GM10248 (cell line): ENCODE data around the gene ASB1.

Source experiments
- CTCF ChIA-PET: fragments of 300-600 bp; sonication (Branson Sonifier 250); formaldehyde crosslinking; extraction: SDS; loops from one replicate; lab custom pipeline; 2021; ENCODE audit warnings: antibody characterized with exemption; lab: Yijun Ruan, JAX
- POLR2A ChIA-PET: fragments of 350-650 bp; sonication (Branson Sonifier 250); formaldehyde crosslinking; extraction: SDS; loops from one replicate; lab custom pipeline; 2020; ENCODE audit warnings: antibody characterized with exemption; lab: Yijun Ruan, JAX
- DNase-seq: peaks from one replicate; pipeline ENCODE4 v3.0.0; 2012; ENCODE audit errors: extremely low spot score
- CTCF ChIP-seq: IDR thresholded peaks from 2 replicates; pipeline ENCODE4 v1.5.1; 2012; ENCODE audit warnings: mild to moderate bottlenecking, low read depth; ENCODE audit errors: extremely low read depth, missing control alignments, control extremely low read depth

ASB1 gene

GRCh38 chr2:238428866-238429265 is 2.1 kb downstream of the ASB1 start:
- DNase-seq = no peak
- CTCF ChIA-PET = no interaction called here
- no peak for TF ChIP-seq CTCF
- POLR2A ChIA-PET = no interaction called here

DNA sequence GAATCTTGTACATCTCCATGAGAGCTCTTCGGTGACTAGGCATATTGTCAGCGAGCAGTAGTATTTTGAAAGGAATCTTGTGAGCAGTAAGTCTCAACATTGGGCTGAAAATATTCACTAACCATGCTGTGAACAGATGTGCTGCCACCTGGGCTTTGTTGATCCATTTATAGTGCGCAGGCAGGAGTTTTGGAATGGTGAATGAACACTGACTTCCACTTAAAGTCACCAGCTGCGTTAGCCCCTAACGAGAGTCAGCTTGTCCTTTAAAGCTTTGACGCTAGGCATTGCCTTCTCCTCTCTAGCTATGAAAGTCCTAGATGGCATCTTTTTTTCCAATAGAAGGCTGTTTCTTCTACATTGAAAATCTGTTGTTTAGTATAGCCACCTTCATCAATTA is 4.1 kb downstream of the ASB1 start:
- no peak for TF ChIP-seq CTCF
- DNase-seq = no peak
- ChIA-PET CTCF (interaction anchor here (1.1 to 1.3 kb wide), 3 partner anchors 9 to 11 kb away, joined by 3 read pairs; no protein-coding TSS in a partner anchor), POLR2A (no interaction called here)

GRCh38 chr2:238431456-238431855 is 4.7 kb downstream of the ASB1 start:
- no peak for DNase-seq
- ChIA-PET POLR2A (no interaction called here), CTCF (interaction anchor here (1.1 to 1.3 kb wide), 4 partner anchors 8 to 18 kb away, joined by 3 read pairs; no protein-coding TSS in a partner anchor)
- TF ChIP-seq CTCF = no peak

- no peak for DNase-seq
- TF ChIP-seq CTCF = no peak
- ChIA-PET CTCF (no interaction called here), POLR2A (no interaction called here)
Measured at GRCh38 chr2:238433300-238433915, 6.7 kb downstream of the ASB1 start.

- DNase-seq = no peak
- TF ChIP-seq CTCF = no peak
- CTCF ChIA-PET = no interaction called here
- POLR2A ChIA-PET = no interaction called here
Measured at GRCh38 chr2:238433941-238434845, 7.5 kb downstream of the ASB1 start.

DNA sequence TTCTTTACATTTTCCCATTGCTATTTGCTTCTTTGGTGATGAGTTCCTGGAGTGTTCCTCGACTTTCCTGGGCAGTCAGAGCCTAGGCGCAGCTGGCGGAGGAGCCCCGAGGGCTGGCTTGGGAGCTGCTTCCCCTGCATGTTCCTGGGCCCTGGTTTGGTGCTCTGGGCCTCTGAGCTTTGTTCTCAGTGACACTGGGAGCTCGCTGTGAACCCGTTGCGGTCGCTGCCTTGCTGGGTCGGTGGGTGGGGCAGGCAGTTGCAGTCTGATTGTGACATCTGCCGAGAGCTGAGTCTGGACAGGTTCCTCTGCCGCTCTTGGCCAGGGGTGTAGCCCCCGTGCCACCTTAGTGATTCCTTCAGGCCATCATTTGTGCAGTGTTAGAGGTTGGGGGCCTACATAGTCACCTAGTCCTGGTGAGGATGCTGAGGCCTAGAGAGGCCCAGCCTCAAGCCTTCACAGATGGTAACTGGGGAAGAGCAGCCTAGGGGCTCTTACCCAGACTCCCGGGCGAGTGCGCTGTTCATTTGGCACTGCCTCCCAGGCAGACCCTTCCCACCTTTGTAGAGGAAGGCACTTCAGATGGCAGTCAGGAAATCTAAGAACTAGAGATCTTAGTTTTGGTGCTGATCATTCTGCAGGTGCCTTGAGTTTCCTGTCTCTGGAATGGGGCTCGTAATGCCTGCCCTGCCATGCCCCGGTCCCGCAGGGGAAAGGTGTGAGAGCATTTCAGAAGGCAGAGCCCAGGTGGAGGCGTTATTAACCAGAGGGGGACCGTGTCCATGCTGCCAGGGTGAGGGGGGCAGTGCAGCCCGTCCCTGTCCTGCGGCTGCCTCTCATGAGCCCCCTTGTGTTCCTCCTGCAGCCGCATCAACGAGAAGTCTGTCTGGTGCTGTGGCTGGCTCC is 8.4 kb downstream of the ASB1 start:
- no peak for DNase-seq
- no peak for TF ChIP-seq CTCF
- POLR2A ChIA-PET = no interaction called here
- CTCF ChIA-PET = no interaction called here
